HepG2 (cell line): ENCODE data around the gene C5AR1. TPM values are rescaled to one million over a fixed set of nuclear protein-coding genes. Genes with fewer than 3 reads are reported as not detected.

Experiments used
- ATAC-seq: fragments of 200-7000 bp; cut with Tn5 transposase; 3 replicates; pipeline ENCODE4 v1.9.1; 2020; ENCODE audit warnings: mild to moderate bottlenecking, moderate library complexity
- BruUV-seq: library from RNA; stranded (reverse); fragments of 400-500 nt; replicated peaks from 2 replicates; lab custom pipeline; 2021; lab: Mats Ljungman, UMichigan
- CTCF ChIA-PET: fragments of 300-600 bp; formaldehyde crosslinking; extraction: SDS; loops from one replicate; lab custom pipeline; 2021; ENCODE audit warnings: low total read pairs, inconsistent platforms, low intra/inter-chr PET ratio; lab: Yijun Ruan, JAX
- POLR2A ChIA-PET: fragments of 350-600 bp; sonication (Branson Sonifier 250); formaldehyde crosslinking; loops from one replicate; lab custom pipeline; 2020; ENCODE audit warnings: antibody characterized with exemption, inconsistent platforms; lab: Yijun Ruan, JAX
- DNase-seq: peaks from one replicate; pipeline ENCODE4 v3.0.0-alpha.2; 2015; ENCODE audit warnings: low spot score
- FAIRE-seq: peaks from 3 replicates; lab custom pipeline; 2011; peaks lifted over from hg19 to GRCh38; lab: Jason Lieb, UNC
- H2AFZ ChIP-seq: one replicate; pipeline ENCODE4 v1.6.1; 2011; ENCODE audit warnings: low read length, inconsistent platforms
- H3K27ac ChIP-seq: fragments of 300-600 bp; 3 replicates; pipeline ENCODE4 v1.8.0; 2011; ENCODE audit warnings: mixed run types, mild to moderate bottlenecking, mixed read lengths, low read length, inconsistent platforms; ENCODE audit not compliant: insufficient read depth; ENCODE audit errors: extremely low read length
- H3K27me3 ChIP-seq, 2 experiments: fragments of 200-600 bp in 1 of 2; 2 replicates in 1 of 2; 3 replicates in 1 of 2; pipeline versions ENCODE4 v1.6.0 to v1.8.0; 2011; ENCODE audit warnings: low read length in 2 of 2, mild to moderate bottlenecking in 2 of 2, moderate library complexity in 2 of 2, inconsistent platforms in 1 of 2; ENCODE audit not compliant: insufficient read depth in 2 of 2, control insufficient read depth in 1 of 2
- H3K36me3 ChIP-seq, 2 experiments: fragments of 200-600 bp in 1 of 2; replicated peaks in 1 of 2; 2 replicates in 1 of 2; 3 replicates in 1 of 2; pipeline versions ENCODE4 v1.5.1 to v1.8.0; 2011; ENCODE audit warnings: low read length in 2 of 2, inconsistent platforms in 1 of 2; ENCODE audit not compliant: insufficient read depth in 2 of 2, control insufficient read depth in 1 of 2
- H3K4me1 ChIP-seq: 2 replicates; pipeline ENCODE4 v1.5.1; 2012; ENCODE audit warnings: low read length, inconsistent platforms; ENCODE audit not compliant: insufficient read depth
- H3K4me2 ChIP-seq: 2 replicates; pipeline ENCODE4 v1.6.0; 2011; ENCODE audit warnings: low read depth, low read length, inconsistent platforms
- H3K4me3 ChIP-seq, 3 experiments: fragments of 200-600 bp in 1 of 3; sonication (generic), shearing (Covaris generic) in 1 of 3; replicated peaks in 1 of 3; 2 replicates each; pipeline ENCODE4 v1.5.1; 2011 to 2016; ENCODE audit warnings: low read length in 3 of 3, inconsistent platforms in 2 of 3, low read depth in 2 of 3, mild to moderate bottlenecking in 2 of 3, control low read depth in 1 of 3, mixed read lengths in 1 of 3; ENCODE audit not compliant: insufficient read depth in 1 of 3
- H3K79me2 ChIP-seq: one replicate; pipeline ENCODE4 v1.6.1; 2011; ENCODE audit warnings: low read length, inconsistent platforms; ENCODE audit not compliant: insufficient read depth
- H3K9ac ChIP-seq: 2 replicates; pipeline ENCODE4 v1.6.0; 2011; ENCODE audit warnings: mild to moderate bottlenecking, low read depth, low read length, inconsistent platforms; ENCODE audit not compliant: insufficient read depth
- H3K9me3 ChIP-seq: 2 replicates; pipeline ENCODE4 v1.5.1; 2012; ENCODE audit warnings: mild to moderate bottlenecking, low read length
- H4K20me1 ChIP-seq: 2 replicates; pipeline ENCODE4 v1.6.0; 2011; ENCODE audit warnings: inconsistent platforms, mild to moderate bottlenecking, low read length, moderate library complexity; ENCODE audit not compliant: insufficient read depth
- BHLHE40 ChIP-seq: IDR thresholded peaks from 2 replicates; pipeline ENCODE4 v1.6.1; 2011; ENCODE audit warnings: low read length, improper control_type of control experiment
- CSRNP2 ChIP-seq: sonication (generic); formaldehyde crosslinking; conservative IDR thresholded peaks from 2 replicates; pipeline ENCODE4 v1.8.0; 2022; ENCODE audit warnings: low read depth, missing genetic modification reagents
- ELF3 ChIP-seq: IDR thresholded peaks from 2 replicates; pipeline ENCODE4 v1.6.1; 2016; ENCODE audit warnings: missing genetic modification reagents, missing compliant biosample characterization
- GABPA ChIP-seq, 2 experiments: IDR thresholded peaks; 2 replicates each; pipeline ENCODE4 v1.6.1; 2011 to 2016; ENCODE audit warnings: low read depth in 2 of 2, low read length in 1 of 2, missing biosample characterization in 1 of 2, missing genetic modification characterization in 1 of 2
- JUN ChIP-seq: sonication (generic); formaldehyde crosslinking; IDR thresholded peaks from 2 replicates; pipeline ENCODE4 v1.4.0; 2020; ENCODE audit warnings: mild to moderate bottlenecking, missing genetic modification reagents
- MED13 ChIP-seq: sonication (generic); formaldehyde crosslinking; IDR thresholded peaks from 2 replicates; pipeline ENCODE4 v1.5.0; 2020; ENCODE audit warnings: missing genetic modification reagents
- NCOA2 ChIP-seq: sonication (generic); formaldehyde crosslinking; IDR thresholded peaks from 2 replicates; pipeline ENCODE4 v1.8.0; 2022; ENCODE audit warnings: inconsistent platforms
- NONO ChIP-seq, 2 experiments: fragments of 450-650 bp in 1 of 2; sonication (generic) in 1 of 2; formaldehyde crosslinking in 1 of 2; IDR thresholded peaks in 1 of 2; conservative IDR thresholded peaks in 1 of 2; 2 replicates each; pipeline versions ENCODE4 v1.6.1 to v1.8.0; 2017 to 2022; ENCODE audit warnings: mild to moderate bottlenecking in 1 of 2, missing genetic modification reagents in 1 of 2, moderate library complexity in 1 of 2
- RFXANK ChIP-seq: IDR thresholded peaks from 2 replicates; pipeline ENCODE4 v1.6.1; 2016
- STAT5B ChIP-seq: sonication (generic); formaldehyde crosslinking; IDR thresholded peaks from 2 replicates; pipeline ENCODE4 v1.4.0; 2020; ENCODE audit warnings: missing genetic modification reagents
- ZBTB7A ChIP-seq: sonication (generic); formaldehyde crosslinking; IDR thresholded peaks from 2 replicates; pipeline ENCODE4 v1.8.0; 2022; ENCODE audit warnings: mild to moderate bottlenecking, missing genetic modification reagents
- ZNF12 ChIP-seq: sonication (generic); formaldehyde crosslinking; IDR thresholded peaks from 2 replicates; pipeline ENCODE4 v1.5.0; 2020; ENCODE audit warnings: missing genetic modification reagents
- ZNF263 ChIP-seq: sonication (generic); formaldehyde crosslinking; IDR thresholded peaks from 2 replicates; pipeline ENCODE4 v1.4.0; 2020; ENCODE audit warnings: missing genetic modification reagents
- ZNF543 ChIP-seq: sonication (generic); formaldehyde crosslinking; IDR thresholded peaks from 2 replicates; pipeline ENCODE4 v1.4.0; 2020; ENCODE audit warnings: mild to moderate bottlenecking, missing genetic modification reagents
- ZNF777 ChIP-seq: sonication (generic); formaldehyde crosslinking; IDR thresholded peaks from 2 replicates; pipeline ENCODE4 v1.4.0; 2020; ENCODE audit warnings: missing genetic modification reagents
- ZNF816 ChIP-seq: sonication (generic); formaldehyde crosslinking; IDR thresholded peaks from 2 replicates; pipeline ENCODE4 v1.8.0; 2022; ENCODE audit warnings: missing genetic modification reagents, mild to moderate bottlenecking, borderline replicate concordance
- ZSCAN5A ChIP-seq: sonication (generic); formaldehyde crosslinking; IDR thresholded peaks from 2 replicates; pipeline ENCODE4 v1.8.0; 2022; ENCODE audit warnings: mild to moderate bottlenecking, missing genetic modification reagents, borderline replicate concordance
- WGBS: methylation state at CpG from one replicate; pipeline ENCODE4 v1.1.6; 2017; ENCODE audit warnings: low lambda C conversion rate; 5-methylcytosine and 5-hydroxymethylcytosine counted together
- in situ Hi-C: cut with HindIII; loops from 2 replicates; pipeline ENCODE4 v1.10.0; 2017; ENCODE audit warnings: low pct_unique_long_range_greater_than_20kb; ENCODE audit not compliant: extremely low pct_ligation_motif_present
- intact Hi-C: fragments of 100-400 bp; cut with micrococcal nuclease; formaldehyde crosslinking; loops from one replicate; pipeline ENCODE4 v1.10.0; 2022; ENCODE audit not compliant: unreplicated experiment
- polyA plus RNA-seq, 8 experiments: library from polyadenylated mRNA; depleted of rRNA in 3 of 8; stranded (reverse) in 7 of 8; unstranded in 1 of 8; fragments of >200 nt; fragmentation: Illumina TruSeq in 4 of 8; extraction: Trizol in 4 of 8; gene quantifications; 2 replicates each; pipeline versions ENCODE4 v1.2.1 to v1.2.3, GENCODE V29; 2011 to 2016; ENCODE audit warnings: low read depth in 4 of 8, missing spikeins in 1 of 8, mixed read lengths in 1 of 8; ENCODE audit not compliant: insufficient read depth in 1 of 8
- total RNA-seq, 5 experiments: library from RNA; depleted of rRNA; stranded (reverse); fragments of >200 nt; fragmentation: Illumina TruSeq; extraction: Trizol; gene quantifications; 2 replicates each; pipeline ENCODE4 v1.2.3, GENCODE V29; 2016; ENCODE audit warnings: low read depth in 1 of 5

The C5AR1 gene
- total and polyA plus RNA-seq, 2 of the 13 experiments (the other 11 are each of a cell fraction or from before 2014, with no cell fraction given): 0.07 to 1.6 TPM

- no peaks in the 10 kb centered on the region for H3K79me2 ChIP-seq
- H3K9ac ChIP-seq: no peak overlapping the region
- no peak overlapping the region for H3K27ac ChIP-seq
- 48% methylated on average over 2 of the region's 2 CpGs for WGBS
- BruUV-seq: no TSS peak
- H4K20me1 ChIP-seq: no peaks in the 10 kb centered on the region
- no peak for ATAC-seq
- intact Hi-C loops: no loop called here
- peaks cover 3 to 7% of the 10 kb centered on the region in 2 experiments; a peak in 1 of 5 replicates for H3K27me3 ChIP-seq
- no peak overlapping the region for H3K4me3 ChIP-seq
- DNase-seq: no peak
- no peaks in the 10 kb centered on the region for H3K36me3 ChIP-seq
- FAIRE-seq: no peak
- no peak for TF ChIP-seq BHLHE40
- no peak overlapping the region for H2AFZ ChIP-seq
- CTCF ChIA-PET: no interaction called here
- peaks cover 18% of the 10 kb centered on the region for H3K4me1 ChIP-seq
- in situ Hi-C loops: no loop called here
- no peaks in the 10 kb centered on the region for H3K9me3 ChIP-seq
- POLR2A ChIA-PET: no interaction called here
- no peak overlapping the region for H3K4me2 ChIP-seq
Measured at GRCh38 chr19:47322058-47322457, 12.4 kb downstream of the C5AR1 start.

GRCh38 chr19:47323409-47323808 lies 13.7 kb downstream of the C5AR1 start:
- in situ Hi-C loops: no loop called here

More at GRCh38 chr19:47323409-47323808, 13.7 kb downstream of the C5AR1 start:
- BruUV-seq: no TSS peak
- intact Hi-C loops: no loop called here
- Histone ChIP-seq H3K4me2 (no peak overlapping the region), H4K20me1 (no peaks in the 10 kb centered on the region), H3K9me3 (no peaks in the 10 kb centered on the region), H2AFZ (no peak overlapping the region), H3K9ac (no peak overlapping the region), H3K4me1 (peaks cover 8% of the 10 kb centered on the region; the same call in 1 of the 2 replicates), H3K27me3 (peaks cover 3 to 7% of the 10 kb centered on the region in 2 experiments; a peak in 1 of 5 replicates), H3K79me2 (no peaks in the 10 kb centered on the region), H3K36me3 (no peaks in the 10 kb centered on the region), H3K27ac (no peak overlapping the region), H3K4me3 (no peak overlapping the region)
- 55% methylated on average over 2 of the region's 8 CpGs for WGBS
- POLR2A ChIA-PET: interaction anchor here (0.8 kb wide), 1 partner anchor 25 kb away, joined by 3 read pairs; no protein-coding TSS in a partner anchor
- no peak for FAIRE-seq
- CTCF ChIA-PET: no interaction called here
- no peak for DNase-seq
- TF ChIP-seq ZNF816 (CRISPR knock-in tag) (no peak), ZSCAN5A (CRISPR knock-in tag) (no peak), ZBTB7A (no peak), STAT5B (CRISPR knock-in tag) (no peak), CSRNP2 (CRISPR knock-in tag) (no peak), GABPA (IDR thresholded peaks at IDR 0.05; ENCODE audit: low read depth, low read length) (no peak), GABPA (CRISPR knock-in tag; IDR thresholded peaks at IDR 0.05; ENCODE audit: low read depth) (no peak), MED13 (CRISPR knock-in tag) (no peak), ZNF12 (CRISPR knock-in tag) (no peak), ZNF263 (no peak), ELF3 (CRISPR knock-in tag) (no peak), NCOA2 (no peak), ZNF543 (CRISPR knock-in tag) (no peak), JUN (no peak), NONO (IDR thresholded peaks at IDR 0.05) (no peak), NONO (CRISPR knock-in tag; conservative IDR thresholded peaks at IDR 0.05) (no peak), RFXANK (CRISPR knock-in tag) (no peak), ZNF777 (no peak)
- ATAC-seq: no peak
